Naive B cell (primary cell): ENCODE data around the gene MTFR1L. TPM values are rescaled to one million over a fixed set of nuclear protein-coding genes. Genes with fewer than 3 reads are reported as not detected.

Experiments used
- ATAC-seq, 2 donors: fragments of 150-1000 bp; cut with Tn5 transposase; 2 replicates each; pipeline ENCODE4 v1.10.0; 2021; ENCODE audit warnings: low read depth in 2 of 2, mild to moderate bottlenecking in 2 of 2, moderate library complexity in 2 of 2
- DNase-seq: peaks from one replicate; pipeline ENCODE4 v3.0.0; 2022
- H3K27ac Mint-ChIP-seq, 6 donors: one replicate each; pipeline ENCODE4 v1.8.0; 2020 to 2022; ENCODE audit warnings: mild to moderate bottlenecking in 6 of 6, mixed read lengths in 6 of 6, moderate library complexity in 5 of 6, inconsistent platforms in 2 of 6
- H3K27me3 Mint-ChIP-seq, 3 donors: one replicate each; pipeline ENCODE4 v1.8.0; 2021 to 2022; ENCODE audit warnings: mixed read lengths in 3 of 3, mild to moderate bottlenecking in 1 of 3
- H3K36me3 Mint-ChIP-seq, 2 donors: one replicate each; pipeline ENCODE4 v1.8.0; 2020 to 2022; ENCODE audit warnings: mixed read lengths in 2 of 2, inconsistent platforms in 1 of 2, mild to moderate bottlenecking in 1 of 2
- H3K4me1 Mint-ChIP-seq, 3 donors: one replicate each; pipeline ENCODE4 v1.8.0; 2020 to 2022; ENCODE audit warnings: mixed read lengths in 3 of 3, inconsistent platforms in 1 of 3, mild to moderate bottlenecking in 1 of 3, moderate library complexity in 1 of 3
- H3K4me3 Mint-ChIP-seq, 8 donors: one replicate each; pipeline ENCODE4 v1.8.0; 2020 to 2022; ENCODE audit warnings: mild to moderate bottlenecking in 8 of 8, mixed read lengths in 8 of 8, moderate library complexity in 8 of 8, inconsistent platforms in 2 of 8
- H3K9me3 Mint-ChIP-seq, 7 donors: one replicate each; pipeline ENCODE4 v1.8.0; 2020 to 2022; ENCODE audit warnings: mixed read lengths in 7 of 7, mild to moderate bottlenecking in 5 of 7, inconsistent platforms in 2 of 7, moderate library complexity in 1 of 7
- polyA plus RNA-seq, 6 donors: library from polyadenylated mRNA; unstranded; fragments of 300-500 nt; fragmentation: Illumina TruSeq; gene quantifications; one replicate each; pipeline ENCODE4 v1.2.3, GENCODE V29; 2021; ENCODE audit warnings: low read depth in 6 of 6

Gene MTFR1L
- polyA plus RNA-seq, 6 donors from 2014 or later: 31.9 to 70.8 (median 38.7) TPM

GRCh38 chr1:25879675-25880074 lies 59.9 kb downstream of the MTFR1L start:
- Mint-ChIP-seq H3K27ac (no peak overlapping the region), H3K4me3 (no peak overlapping the region), H3K27me3 (no peaks in the 10 kb centered on the region), H3K9me3 (no peaks in the 10 kb centered on the region), H3K4me1 (peaks cover 7 to 14% (median 9%) of the 10 kb centered on the region in 3 donors), H3K36me3 (no peaks in the 10 kb centered on the region)
- DNase-seq (no peak), ATAC-seq (no peak)

DNA sequence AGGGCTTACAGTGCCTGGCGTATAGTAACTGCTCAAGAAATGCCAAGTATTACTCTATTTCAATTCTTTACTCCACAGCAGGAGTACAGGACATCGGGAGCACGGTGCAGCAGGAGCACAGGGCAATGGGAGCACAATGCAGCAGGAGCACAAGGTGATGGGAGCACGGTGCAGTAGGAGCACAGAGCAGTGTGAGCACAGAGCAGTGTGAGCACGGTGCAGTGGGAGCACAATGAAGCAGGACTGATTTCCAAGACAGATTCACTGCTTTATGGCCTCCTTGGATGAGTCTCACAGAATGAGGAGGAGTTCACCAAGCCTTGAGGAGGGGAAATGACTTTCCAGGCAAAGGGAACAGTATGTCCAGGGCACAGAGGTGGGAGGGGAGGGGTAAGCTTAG lies 60.8 kb downstream of the MTFR1L start:
- DNase-seq (no peak), ATAC-seq (no peak)
- Mint-ChIP-seq H3K4me1 (peaks cover 2 to 9% (median 4%) of the 10 kb centered on the region in 3 donors), H3K27ac (peak overlapping the region in 1 of 6 donors; percentile 65), H3K9me3 (no peaks in the 10 kb centered on the region), H3K27me3 (no peaks in the 10 kb centered on the region), H3K4me3 (no peak overlapping the region), H3K36me3 (no peaks in the 10 kb centered on the region)

DNA sequence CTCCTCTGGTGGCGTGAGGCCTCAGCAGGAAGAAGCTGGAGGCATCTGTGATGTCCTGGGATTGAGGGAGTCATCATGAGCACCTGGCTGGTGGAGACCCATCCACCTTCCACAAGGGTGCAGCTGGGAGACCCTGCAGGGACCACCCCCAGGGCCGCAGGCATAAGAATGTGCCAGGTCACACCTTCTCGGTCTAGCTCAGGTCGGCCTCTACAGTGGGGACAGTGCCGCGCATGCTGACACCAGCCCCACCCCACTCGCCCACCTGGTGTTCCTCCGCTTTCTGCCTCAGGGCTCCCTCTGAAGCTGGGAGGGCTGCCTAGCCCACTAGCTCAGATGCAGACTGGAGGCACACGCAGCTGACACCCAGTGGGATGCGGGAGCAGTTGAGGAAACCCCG lies 61.5 kb downstream of the MTFR1L start:
- DNase-seq (no peak), ATAC-seq (no peak)
- peaks cover 0 to 4% (median 0%) of the 10 kb centered on the region in 3 donors for H3K4me1 Mint-ChIP-seq
- H3K36me3 Mint-ChIP-seq: no peaks in the 10 kb centered on the region
- no peaks in the 10 kb centered on the region for H3K27me3 Mint-ChIP-seq
- no peaks in the 10 kb centered on the region for H3K9me3 Mint-ChIP-seq
- H3K4me3 Mint-ChIP-seq: no peak overlapping the region
- H3K27ac Mint-ChIP-seq: no peak overlapping the region

Other genes with a start within 250 kb of the MTFR1L start
- gene MAN1C1, start 203.2 kb upstream of the MTFR1L start, polyA plus RNA-seq: under 1 TPM in 3 of 6 donors, not detected in 3; 0.16 to 0.52 (median 0.44) TPM
- 1 to 10 TPM; 1.2 to 3.3 (median 1.3) TPM for gene SELENON, start 19.8 kb upstream of the MTFR1L start, polyA plus RNA-seq
- gene AUNIP, start 39.5 kb downstream of the MTFR1L start, polyA plus RNA-seq: under 1 TPM in 1 of 6 donors, not detected in 5; 0.15 TPM
- gene PAQR7, start 55.8 kb downstream of the MTFR1L start, polyA plus RNA-seq: under 1 TPM in 4 of 6 donors, not detected in 2; 0.08 to 0.24 (median 0.12) TPM
- 100 to 1,000 TPM; 109 to 169 (median 137) TPM for gene STMN1, start 86.5 kb downstream of the MTFR1L start, polyA plus RNA-seq
- gene PAFAH2, start 178.1 kb downstream of the MTFR1L start, polyA plus RNA-seq: 1 to 10 TPM; 4.0 to 9.2 (median 7.7) TPM
- gene EXTL1, start 201.8 kb downstream of the MTFR1L start, polyA plus RNA-seq: not detected
- not detected for gene SLC30A2, start 226.2 kb downstream of the MTFR1L start, polyA plus RNA-seq
- gene TRIM63, start 247.7 kb downstream of the MTFR1L start, polyA plus RNA-seq: not detected